Hair follicle dermal papilla cell (primary cell): ENCODE measurements around the gene POLR3A. TPM values are rescaled to one million over a fixed set of nuclear protein-coding genes. Genes with fewer than 3 reads are reported as not detected.

Source experiments
- small RNA-seq: library from RNA; depleted of rRNA; stranded (forward); fragments of <200 nt; gene quantifications from one replicate; pipeline ENCODE3, GENCODE V24; 2012
- total RNA-seq: library from RNA; depleted of rRNA; stranded (reverse); fragments of >200 nt; gene quantifications from 2 replicates; pipeline ENCODE4 v1.2.3, GENCODE V29; 2012

POLR3A gene
- total RNA-seq, result 16.0 and 19.5 TPM in 2 replicates

GRCh38 chr10:78029269-78030226 lies at the start of gene POLR3A:
Gene POLR3A (minus strand): TSS chr10:78029515. CDS start chr10:78029407, 108 bp downstream.

GRCh38 chr10:78033637-78034470 lies 4.5 kb upstream of the POLR3A start, which contains the start of gene RPS24:
Gene RPS24 (plus strand): TSS chr10:78033863. CDS start chr10:78033902, 39 bp downstream.

GRCh38 chr10:77926566-77927401 lies 102.5 kb downstream of the POLR3A start, which contains the start of gene DLG5:
Gene DLG5 (minus strand): TSS chr10:77926755. CDS start chr10:77926520, 235 bp downstream.

Small RNA genes lying within 50 kb of the gene (small RNA-seq; reads per million reads assigned to genes)
- not detected for gene RF00017

Other genes with a start within 250 kb of the POLR3A start
- 39.7 and 54.2 TPM in 2 replicates for gene DLG5, start 102.8 kb downstream of the POLR3A start, total RNA-seq
- gene RPS24, start 4.3 kb upstream of the POLR3A start, total RNA-seq, result 814 and 927 TPM in 2 replicates